B cell (primary cell): ENCODE data around the gene KAZN. TPM values are rescaled to one million over a fixed set of nuclear protein-coding genes. Genes with fewer than 3 reads are reported as not detected.

Experiments used
- ATAC-seq: fragments of 200-7000 bp; cut with Tn5 transposase; one replicate; pipeline ENCODE4 v1.10.0; 2021; ENCODE audit warnings: low read depth, mild to moderate bottlenecking, moderate number of reproducible peaks, moderate library complexity
- CTCF ChIA-PET: fragments of 350-600 bp; sonication (Branson Sonifier 250); formaldehyde crosslinking; loops from one replicate; lab custom pipeline; 2021; ENCODE audit warnings: antibody characterized with exemption, inconsistent platforms; lab: Charles Lee
- POLR2A ChIA-PET: fragments of 350-600 bp; sonication (Branson Sonifier 250); formaldehyde crosslinking; loops from one replicate; lab custom pipeline; 2021; ENCODE audit warnings: antibody characterized with exemption; lab: Charles Lee
- DNase-seq: peaks from one replicate; pipeline ENCODE4 v3.0.0; 2013
- H2AFZ ChIP-seq: 2 replicates; pipeline ENCODE4 v1.6.1; 2012; ENCODE audit warnings: mild to moderate bottlenecking, low read depth, low read length; ENCODE audit not compliant: insufficient read depth, poor library complexity, severe bottlenecking
- H3K27ac ChIP-seq, 2 donors: 1 replicate in 1 of 2; 2 replicates in 1 of 2; pipeline ENCODE4 v1.5.1; 2012 to 2013; ENCODE audit warnings: low read length in 2 of 2, mild to moderate bottlenecking in 2 of 2, moderate library complexity in 1 of 2
- H3K27me3 ChIP-seq, 4 experiments: fragments of 200-600 bp in 1 of 4; sonication (generic) in 1 of 4; replicated peaks in 1 of 4; 1 replicate in 2 of 4; 2 replicates in 2 of 4; pipeline versions ENCODE4 v1.6.1 to v1.7.0; 2013 to 2016; ENCODE audit warnings: low read length in 3 of 4, mild to moderate bottlenecking in 2 of 4, mixed read lengths in 1 of 4, moderate library complexity in 1 of 4; ENCODE audit not compliant: insufficient read depth in 4 of 4, control insufficient read depth in 3 of 4; ENCODE audit errors: control extremely low read depth in 1 of 4
- H3K36me3 ChIP-seq, 2 experiments: replicated peaks in 1 of 2; 1 replicate in 1 of 2; 2 replicates in 1 of 2; pipeline versions ENCODE4 v1.6.1 to v1.7.1; 2013; ENCODE audit warnings: low read length in 1 of 2; ENCODE audit not compliant: insufficient read depth in 2 of 2, control insufficient read depth in 1 of 2; ENCODE audit errors: control extremely low read depth in 1 of 2, extremely low read depth in 1 of 2
- H3K4me1 ChIP-seq, 2 donors: fragments of 200-600 bp in 1 of 2; sonication (generic) in 1 of 2; 1 replicate in 1 of 2; 2 replicates in 1 of 2; pipeline versions ENCODE4 v1.5.1 to v1.6.1; 2013 to 2017; ENCODE audit warnings: low read length in 2 of 2; ENCODE audit not compliant: control insufficient read depth in 2 of 2, insufficient read depth in 2 of 2
- H3K4me2 ChIP-seq: replicated peaks from 2 replicates; pipeline ENCODE3; 2012; ENCODE audit warnings: mild to moderate bottlenecking, low read depth, low read length; ENCODE audit not compliant: poor library complexity, severe bottlenecking
- H3K4me3 ChIP-seq, 5 experiments: fragments of 200-600 bp in 1 of 5; sonication (generic) in 1 of 5; 1 replicate in 3 of 5; 2 replicates in 2 of 5; pipeline versions ENCODE4 v1.5.1 to v1.7.0; 2011 to 2016; ENCODE audit warnings: low read length in 4 of 5, mild to moderate bottlenecking in 4 of 5, low read depth in 2 of 5, control low read depth in 1 of 5, moderate library complexity in 1 of 5; ENCODE audit not compliant: insufficient read depth in 1 of 5; ENCODE audit errors: control extremely low read depth in 1 of 5, extremely low read depth in 1 of 5
- H3K79me2 ChIP-seq: fragments of 200-600 bp; sonication (generic); one replicate; pipeline ENCODE4 v1.6.0; 2016; ENCODE audit warnings: low read length; ENCODE audit not compliant: control insufficient read depth, insufficient read depth
- H3K9ac ChIP-seq: fragments of 200-600 bp; sonication (generic); 2 replicates; pipeline ENCODE4 v1.6.1; 2017; ENCODE audit warnings: mild to moderate bottlenecking, low read length, moderate library complexity
- H3K9me3 ChIP-seq, 3 donors: one replicate each; pipeline versions ENCODE4 v1.6.1 to v1.7.1; 2013; ENCODE audit warnings: low read length in 2 of 3; ENCODE audit not compliant: control insufficient read depth in 2 of 3, insufficient read depth in 1 of 3; ENCODE audit errors: control extremely low read depth in 1 of 3
- H4K20me1 ChIP-seq: 2 replicates; pipeline ENCODE4 v1.6.0; 2012; ENCODE audit warnings: mild to moderate bottlenecking, low read length; ENCODE audit not compliant: insufficient read depth, control insufficient read depth, poor library complexity, severe bottlenecking
- H3K27ac Mint-ChIP-seq: one replicate; pipeline ENCODE4 v1.8.0; 2021; ENCODE audit warnings: mixed read lengths
- H3K27me3 Mint-ChIP-seq: one replicate; pipeline ENCODE4 v1.8.0; 2021; ENCODE audit warnings: mixed read lengths
- H3K4me1 Mint-ChIP-seq: one replicate; pipeline ENCODE4 v1.8.0; 2021; ENCODE audit warnings: mixed read lengths
- H3K4me3 Mint-ChIP-seq: one replicate; pipeline ENCODE4 v1.8.0; 2021; ENCODE audit warnings: mixed read lengths
- H3K9me3 Mint-ChIP-seq: one replicate; pipeline ENCODE4 v1.8.0; 2022; ENCODE audit warnings: mixed read lengths; ENCODE audit not compliant: insufficient read depth
- CTCF ChIP-seq: fragments of 200-600 bp; IDR thresholded peaks from one replicate; pipeline ENCODE4 v1.8.0; 2022; ENCODE audit warnings: antibody characterized with exemption, mild to moderate bottlenecking
- EZH2 ChIP-seq: IDR thresholded peaks from 2 replicates; pipeline ENCODE4 v1.6.1; 2012; ENCODE audit warnings: borderline replicate concordance, low read depth, mild to moderate bottlenecking, moderate library complexity, low read length; ENCODE audit not compliant: insufficient read depth, poor library complexity, severe bottlenecking
- WGBS: methylation state at CpG from one replicate; pipeline ENCODE4 v1.1.5; 2013; ENCODE audit warnings: missing lambda C conversion rate; ENCODE audit not compliant: insufficient coverage; 5-methylcytosine and 5-hydroxymethylcytosine counted together
- intact Hi-C: fragments of 100-400 bp; cut with micrococcal nuclease; formaldehyde crosslinking; loops from one replicate; pipeline ENCODE4 v1.10.0; 2022
- polyA plus RNA-seq: library from polyadenylated mRNA; depleted of rRNA; stranded (reverse); fragments of >200 nt; gene quantifications from 2 replicates; pipeline ENCODE4 v1.2.3, GENCODE V29; 2012
- total RNA-seq, 2 donors: library from RNA; stranded (reverse); fragments of 120-200 nt in 1 of 2; gene quantifications; 1 replicate in 1 of 2; 2 replicates in 1 of 2; pipeline versions ENCODE4 v1.2.3 to v1.2.4, GENCODE V29; 2013 to 2022

Gene KAZN
- total and polyA plus RNA-seq, 2 donors (not counting 1 experiment from before 2014, with no cell fraction given), result 0.13 to 0.39 TPM

GRCh38 chr1:14606632-14607031 lies 8.1 kb downstream of the KAZN start:
- peaks cover 25% of the 10 kb centered on the region for H3K27me3 Mint-ChIP-seq
- no peak for DNase-seq
- peaks cover 3% of the 10 kb centered on the region for H3K9me3 Mint-ChIP-seq
- TF ChIP-seq EZH2 (no peak), CTCF (no peak)
- H3K27ac Mint-ChIP-seq, result no peak overlapping the region
- ATAC-seq, result no peak
- ChIA-PET CTCF (no interaction called here), POLR2A (no interaction called here)
- H3K9me3 ChIP-seq, result no peaks in the 10 kb centered on the region
- no peak overlapping the region for H2AFZ ChIP-seq
- H3K27me3 ChIP-seq, result peaks cover 0 to 12% (median 0%) of the 10 kb centered on the region in 4 experiments
- H3K4me3 Mint-ChIP-seq, result no peak overlapping the region
- no peaks in the 10 kb centered on the region for H3K36me3 ChIP-seq
- no peak overlapping the region for H3K4me2 ChIP-seq
- no peaks in the 10 kb centered on the region for H3K79me2 ChIP-seq
- no peak overlapping the region for H3K4me3 ChIP-seq
- no CpG with 5 or more reads among the region's 1 CpG for WGBS
- H4K20me1 ChIP-seq, result no peaks in the 10 kb centered on the region
- H3K9ac ChIP-seq, result no peak overlapping the region
- H3K4me1 ChIP-seq, result no peaks in the 10 kb centered on the region
- H3K27ac ChIP-seq, result no peak overlapping the region
- intact Hi-C loops, result no loop called here
- H3K4me1 Mint-ChIP-seq, result no peaks in the 10 kb centered on the region

DNA sequence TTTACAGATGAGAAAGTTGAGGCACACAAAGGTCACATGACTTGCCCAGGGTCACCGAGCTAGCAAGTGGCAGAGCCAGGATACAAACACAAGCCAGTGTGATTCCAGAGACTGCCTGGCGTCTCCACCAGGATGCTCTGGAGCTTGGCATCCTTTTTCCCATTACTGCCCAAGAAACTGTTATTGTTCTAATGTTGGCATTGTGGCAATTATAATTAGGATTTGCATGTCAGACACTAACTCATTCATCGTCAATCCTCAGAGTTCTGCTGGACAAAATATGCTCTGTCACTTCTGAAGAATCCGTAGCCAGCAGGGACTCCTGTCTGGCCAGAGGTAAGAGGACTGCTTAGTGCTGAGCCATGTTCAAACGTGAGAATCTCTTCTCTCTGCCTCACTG lies 8.8 kb downstream of the KAZN start:
- Histone ChIP-seq H2AFZ (no peak overlapping the region), H3K4me3 (no peak overlapping the region), H4K20me1 (no peaks in the 10 kb centered on the region), H3K4me2 (no peak overlapping the region), H3K9me3 (no peaks in the 10 kb centered on the region), H3K27ac (no peak overlapping the region), H3K36me3 (no peaks in the 10 kb centered on the region), H3K9ac (no peak overlapping the region), H3K4me1 (no peaks in the 10 kb centered on the region), H3K79me2 (no peaks in the 10 kb centered on the region), H3K27me3 (peaks cover 0 to 9% (median 0%) of the 10 kb centered on the region in 4 experiments)
- ChIA-PET POLR2A (no interaction called here), CTCF (no interaction called here)
- H3K9me3 Mint-ChIP-seq, result peaks cover 3% of the 10 kb centered on the region
- WGBS, result 79% methylated on average over 4 of the region's 5 CpGs
- no peaks in the 10 kb centered on the region for H3K4me1 Mint-ChIP-seq
- TF ChIP-seq CTCF (no peak), EZH2 (no peak)
- ATAC-seq, result no peak
- intact Hi-C loops, result no loop called here
- no peak overlapping the region for H3K27ac Mint-ChIP-seq
- no peak overlapping the region for H3K4me3 Mint-ChIP-seq
- peaks cover 19% of the 10 kb centered on the region for H3K27me3 Mint-ChIP-seq
- no peak for DNase-seq
